ENCODE data around the gene RABGGTB. TPM values are rescaled to one million over a fixed set of nuclear protein-coding genes. Genes with fewer than 3 reads are reported as not detected.
"Not testable (repeated sequence)": the region's sequence is repeated elsewhere in the genome, so short reads cannot be mapped to it uniquely, and the experiment has no call there.

The RABGGTB gene
- total and polyA plus RNA-seq, 7 experiments from 2014 or later, result 10.1 to 140 (median 92.8) TPM

DNA sequence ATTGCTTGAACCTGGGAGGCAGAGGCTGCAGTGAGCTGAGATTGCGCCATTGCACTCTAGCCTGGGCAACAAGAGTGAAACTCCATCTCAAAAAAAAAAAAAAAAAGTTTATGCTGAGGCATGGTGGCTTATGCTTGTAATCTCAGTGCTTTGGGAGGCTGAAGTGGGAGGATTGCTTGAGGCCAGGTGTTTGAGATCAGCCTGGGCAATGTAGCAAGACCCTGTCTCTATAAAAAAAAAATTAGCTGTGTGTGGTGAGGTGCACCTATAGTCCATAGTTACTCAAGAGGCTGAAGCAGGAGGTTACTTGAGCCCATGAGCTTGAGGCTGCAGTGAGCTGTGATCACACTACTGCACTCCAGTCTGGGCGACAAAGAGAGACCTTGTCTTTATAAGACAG, 15.4 kb downstream of the RABGGTB start:
- H3K4me3 ChIP-seq (ENCODE audit: low read length); H3K27ac ChIP-seq (ENCODE audit: low read depth, low read length); H3K36me3 ChIP-seq (ENCODE audit: control insufficient read depth in 2 of 3, insufficient read depth in 3 of 3, low read length in 3 of 3); POLR2A ChIA-PET; H3K9me3 Mint-ChIP-seq; H3K4me1 ChIP-seq (ENCODE audit: control insufficient read depth in 2 of 2, insufficient read depth in 2 of 2, low read length in 2 of 2); intact Hi-C loops (cut with micrococcal nuclease); H3K27ac Mint-ChIP-seq; H3K27me3 ChIP-seq (ENCODE audit: control insufficient read depth in 2 of 2, insufficient read depth in 2 of 2, low read length in 2 of 2); ATAC-seq; CTCF ChIA-PET; H3K27me3 Mint-ChIP-seq; H3K4me3 Mint-ChIP-seq; DNase-seq; H3K9me3 ChIP-seq (ENCODE audit: control insufficient read depth in 2 of 3, low read length in 3 of 3): not testable (repeated sequence)
- Mint-ChIP-seq H3K4me1 (peaks cover 0 to 12% (median under 1%) of the 10 kb centered on the region in 7 donors), H3K36me3 (peaks cover 2 to 14% (median 12%) of the 10 kb centered on the region in 5 donors)

DNA sequence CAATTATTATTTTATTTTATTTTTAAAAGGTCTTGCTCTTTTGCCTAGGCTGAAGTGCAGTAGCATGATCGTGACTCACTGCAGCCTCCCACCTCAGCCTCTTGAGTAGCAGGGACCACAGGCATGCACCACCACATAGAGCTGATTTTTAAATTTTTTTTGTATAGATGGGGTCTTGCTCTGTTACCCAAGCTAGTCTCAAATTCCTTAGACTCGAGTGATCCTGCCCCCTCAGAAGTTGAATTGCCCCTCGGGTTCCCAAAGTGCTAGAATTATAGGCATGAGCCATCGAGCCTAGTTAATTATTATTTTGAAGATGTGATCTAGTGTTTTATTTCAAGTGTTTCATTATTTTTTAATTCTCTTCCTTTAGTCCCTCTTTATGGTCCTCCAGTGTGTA, 22.9 kb downstream of the RABGGTB start:
- POLR2A ChIA-PET, result no interaction called here
- no peak for ATAC-seq
- CTCF ChIA-PET, result no interaction called here
- DNase-seq, result no peak
- Histone ChIP-seq H3K9me3 (ENCODE audit: control insufficient read depth in 2 of 3, low read length in 3 of 3) (no peaks in the 10 kb centered on the region), H3K4me1 (ENCODE audit: control insufficient read depth in 2 of 2, insufficient read depth in 2 of 2, low read length in 2 of 2) (no peaks in the 10 kb centered on the region), H3K27ac (ENCODE audit: low read depth, low read length) (no peak overlapping the region), H3K36me3 (ENCODE audit: control insufficient read depth in 2 of 3, insufficient read depth in 3 of 3, low read length in 3 of 3) (no peaks in the 10 kb centered on the region), H3K4me3 (ENCODE audit: low read length) (no peak overlapping the region), H3K27me3 (ENCODE audit: control insufficient read depth in 2 of 2, insufficient read depth in 2 of 2, low read length in 2 of 2) (no peaks in the 10 kb centered on the region)
- Mint-ChIP-seq H3K4me1 (peaks cover 0 to 2% (median 0%) of the 10 kb centered on the region in 7 donors), H3K9me3 (no peaks in the 10 kb centered on the region), H3K4me3 (no peak overlapping the region), H3K27me3 (no peaks in the 10 kb centered on the region), H3K27ac (no peak overlapping the region), H3K36me3 (peaks cover 0 to 17% (median 0%) of the 10 kb centered on the region in 5 donors)
- intact Hi-C loops (cut with micrococcal nuclease), result no loop called here

DNA sequence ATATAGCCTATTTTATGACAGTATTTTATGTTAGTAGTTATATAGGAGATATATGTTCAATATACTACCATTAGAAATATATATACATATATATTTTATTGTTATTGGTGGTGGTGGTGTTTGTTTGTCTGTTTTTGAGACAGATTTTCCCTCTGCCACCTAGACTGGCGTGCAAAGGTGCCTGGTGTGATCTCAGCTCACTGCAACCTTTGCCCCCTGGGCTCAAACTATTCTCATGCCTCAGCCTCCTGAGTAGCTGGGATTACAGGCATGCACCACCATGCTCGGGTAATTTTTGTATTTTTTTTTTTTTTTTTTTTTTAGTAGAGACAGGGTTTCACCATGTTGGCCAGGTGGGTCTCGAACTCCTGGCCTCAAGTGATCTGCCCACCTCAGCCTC, 24.1 kb downstream of the RABGGTB start:
- CTCF ChIA-PET; H3K9me3 Mint-ChIP-seq; H3K27me3 ChIP-seq (ENCODE audit: control insufficient read depth in 2 of 2, insufficient read depth in 2 of 2, low read length in 2 of 2); H3K4me3 ChIP-seq (ENCODE audit: low read length); H3K4me1 ChIP-seq (ENCODE audit: control insufficient read depth in 2 of 2, insufficient read depth in 2 of 2, low read length in 2 of 2); H3K36me3 ChIP-seq (ENCODE audit: control insufficient read depth in 2 of 3, insufficient read depth in 3 of 3, low read length in 3 of 3); H3K9me3 ChIP-seq (ENCODE audit: control insufficient read depth in 2 of 3, low read length in 3 of 3); POLR2A ChIA-PET; H3K27ac ChIP-seq (ENCODE audit: low read depth, low read length); ATAC-seq; DNase-seq; H3K4me3 Mint-ChIP-seq; H3K27ac Mint-ChIP-seq; H3K4me1 Mint-ChIP-seq; H3K27me3 Mint-ChIP-seq; intact Hi-C loops (cut with micrococcal nuclease): not testable (repeated sequence)
- peaks cover 0 to 17% (median 0%) of the 10 kb centered on the region in 5 donors for H3K36me3 Mint-ChIP-seq

DNA sequence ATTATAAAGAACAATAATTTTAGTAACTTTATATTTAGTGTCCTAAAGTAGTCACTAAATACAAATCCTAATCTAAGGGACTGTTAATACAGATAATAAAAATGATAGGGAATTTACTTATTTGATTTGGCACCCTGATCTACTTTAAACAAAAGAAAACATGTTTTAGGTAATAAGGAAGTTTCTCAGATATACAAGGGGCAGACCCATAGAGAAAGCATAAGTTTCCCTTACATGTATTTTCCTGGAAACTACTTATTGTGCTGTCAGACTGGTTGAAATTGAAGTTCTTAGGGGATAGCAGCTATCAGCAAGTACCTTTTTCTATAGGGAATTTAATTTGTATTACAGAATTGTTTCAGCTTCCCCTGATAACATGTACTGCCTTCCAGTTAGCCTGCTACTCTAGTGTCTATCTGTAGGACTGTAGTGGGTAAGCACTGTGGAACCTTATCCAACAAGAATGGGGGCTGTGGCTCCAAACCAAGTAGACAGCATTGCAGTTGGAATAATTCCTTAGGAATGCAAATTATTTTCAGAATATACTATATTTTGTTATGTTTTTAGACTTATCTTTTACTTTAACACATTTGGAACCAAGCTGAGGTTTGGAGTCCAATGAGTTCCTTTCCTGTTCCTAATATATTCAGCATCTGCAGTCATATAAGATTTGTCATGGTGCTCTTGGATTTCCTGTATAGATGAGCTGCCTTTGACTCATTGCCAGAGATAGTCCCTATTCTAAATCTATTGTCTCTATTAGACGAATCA, 25.3 kb downstream of the RABGGTB start:
- Mint-ChIP-seq H3K27me3 (no peaks in the 10 kb centered on the region), H3K4me3 (no peak overlapping the region), H3K9me3 (no peaks in the 10 kb centered on the region), H3K4me1 (peaks cover 0 to 2% (median 0%) of the 10 kb centered on the region in 7 donors), H3K36me3 (peaks cover 0 to 17% (median 0%) of the 10 kb centered on the region in 5 donors), H3K27ac (no peak overlapping the region)
- Histone ChIP-seq H3K4me1 (ENCODE audit: control insufficient read depth in 2 of 2, insufficient read depth in 2 of 2, low read length in 2 of 2) (no peaks in the 10 kb centered on the region), H3K9me3 (ENCODE audit: control insufficient read depth in 2 of 3, low read length in 3 of 3) (no peaks in the 10 kb centered on the region), H3K4me3 (ENCODE audit: low read length) (no peak overlapping the region), H3K27ac (ENCODE audit: low read depth, low read length) (no peak overlapping the region), H3K36me3 (ENCODE audit: control insufficient read depth in 2 of 3, insufficient read depth in 3 of 3, low read length in 3 of 3) (no peaks in the 10 kb centered on the region), H3K27me3 (ENCODE audit: control insufficient read depth in 2 of 2, insufficient read depth in 2 of 2, low read length in 2 of 2) (no peaks in the 10 kb centered on the region)
- no peak for DNase-seq
- ChIA-PET CTCF (no interaction called here), POLR2A (no interaction called here)
- intact Hi-C loops (cut with micrococcal nuclease), result no loop called here
- no peak for ATAC-seq

DNA sequence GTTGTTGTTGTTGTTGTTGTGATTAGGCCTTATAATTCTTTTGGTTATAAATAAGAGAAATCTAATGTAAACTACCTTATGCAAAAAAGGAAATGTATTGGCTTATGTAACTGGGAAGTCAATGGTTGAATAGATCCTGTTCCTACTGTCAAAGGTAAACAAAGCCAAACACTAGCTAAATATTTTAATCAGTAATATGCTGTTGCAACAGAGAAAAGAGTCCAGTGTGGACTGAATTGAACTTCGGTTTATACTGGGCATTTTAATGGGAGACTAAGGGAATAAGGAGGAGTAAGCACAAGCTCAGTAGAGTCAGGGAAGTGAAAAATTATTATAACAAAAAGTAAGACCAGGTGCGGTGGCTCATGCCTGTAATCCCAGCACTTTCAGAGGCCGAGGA, 26.0 kb downstream of the RABGGTB start:
- ChIA-PET CTCF (no interaction called here), POLR2A (no interaction called here)
- DNase-seq (no peak), ATAC-seq (no peak)
- H3K27me3 ChIP-seq (ENCODE audit: control insufficient read depth in 2 of 2, insufficient read depth in 2 of 2, low read length in 2 of 2), result no peaks in the 10 kb centered on the region
- H3K36me3 ChIP-seq (ENCODE audit: control insufficient read depth in 2 of 3, insufficient read depth in 3 of 3, low read length in 3 of 3), result no peaks in the 10 kb centered on the region
- H3K4me3 ChIP-seq (ENCODE audit: low read length), result no peak overlapping the region
- H3K9me3 ChIP-seq (ENCODE audit: control insufficient read depth in 2 of 3, low read length in 3 of 3), result no peaks in the 10 kb centered on the region
- no peaks in the 10 kb centered on the region for H3K27me3 Mint-ChIP-seq
- no peaks in the 10 kb centered on the region for H3K9me3 Mint-ChIP-seq
- no peak overlapping the region for H3K27ac ChIP-seq (ENCODE audit: low read depth, low read length)
- no peak overlapping the region for H3K27ac Mint-ChIP-seq
- peaks cover 0 to 2% (median 0%) of the 10 kb centered on the region in 7 donors for H3K4me1 Mint-ChIP-seq
- H3K4me1 ChIP-seq (ENCODE audit: control insufficient read depth in 2 of 2, insufficient read depth in 2 of 2, low read length in 2 of 2), result no peaks in the 10 kb centered on the region
- intact Hi-C loops (cut with micrococcal nuclease), result no loop called here
- no peak overlapping the region for H3K4me3 Mint-ChIP-seq
- H3K36me3 Mint-ChIP-seq, result peaks cover 0 to 17% (median 0%) of the 10 kb centered on the region in 5 donors

DNA sequence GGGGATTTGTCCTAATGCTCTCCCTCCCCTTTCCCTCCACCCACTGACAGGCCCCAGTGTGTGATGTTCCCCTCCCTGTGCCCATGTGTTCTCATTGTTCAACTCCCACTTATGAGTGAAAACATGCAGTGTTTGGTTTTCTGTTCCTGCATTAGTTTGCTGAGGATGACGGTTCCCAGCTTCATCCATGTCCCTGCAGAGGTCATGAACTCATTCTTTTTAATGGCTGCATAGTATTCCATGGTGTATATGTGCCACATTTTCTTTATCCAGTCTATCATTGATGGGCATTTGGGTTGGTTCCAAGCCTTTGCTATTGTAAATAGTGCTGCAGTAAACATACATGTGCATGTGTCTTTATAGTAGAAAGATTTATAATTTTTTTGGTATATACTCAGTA, 37.5 kb downstream of the RABGGTB start:
- H3K4me3 ChIP-seq (ENCODE audit: low read length); H3K27ac Mint-ChIP-seq; H3K36me3 ChIP-seq (ENCODE audit: control insufficient read depth in 2 of 3, insufficient read depth in 3 of 3, low read length in 3 of 3); DNase-seq; H3K9me3 ChIP-seq (ENCODE audit: control insufficient read depth in 2 of 3, low read length in 3 of 3); H3K4me1 ChIP-seq (ENCODE audit: control insufficient read depth in 2 of 2, insufficient read depth in 2 of 2, low read length in 2 of 2); H3K27ac ChIP-seq (ENCODE audit: low read depth, low read length); intact Hi-C loops (cut with micrococcal nuclease); H3K27me3 ChIP-seq (ENCODE audit: control insufficient read depth in 2 of 2, insufficient read depth in 2 of 2, low read length in 2 of 2); ATAC-seq; H3K4me3 Mint-ChIP-seq; H3K4me1 Mint-ChIP-seq; CTCF ChIA-PET: not testable (repeated sequence)
- Mint-ChIP-seq H3K9me3 (peaks cover 6 to 44% (median 20%) of the 10 kb centered on the region in 11 donors), H3K27me3 (peaks cover 0 to 12% (median 9%) of the 10 kb centered on the region in 5 donors), H3K36me3 (peaks cover 0 to 68% (median 22%) of the 10 kb centered on the region in 5 donors)
- POLR2A ChIA-PET, result interaction anchor here (0.6 kb wide), 1 partner anchor 1870 kb away, joined by 4 read pairs; no protein-coding TSS in a partner anchor

DNA sequence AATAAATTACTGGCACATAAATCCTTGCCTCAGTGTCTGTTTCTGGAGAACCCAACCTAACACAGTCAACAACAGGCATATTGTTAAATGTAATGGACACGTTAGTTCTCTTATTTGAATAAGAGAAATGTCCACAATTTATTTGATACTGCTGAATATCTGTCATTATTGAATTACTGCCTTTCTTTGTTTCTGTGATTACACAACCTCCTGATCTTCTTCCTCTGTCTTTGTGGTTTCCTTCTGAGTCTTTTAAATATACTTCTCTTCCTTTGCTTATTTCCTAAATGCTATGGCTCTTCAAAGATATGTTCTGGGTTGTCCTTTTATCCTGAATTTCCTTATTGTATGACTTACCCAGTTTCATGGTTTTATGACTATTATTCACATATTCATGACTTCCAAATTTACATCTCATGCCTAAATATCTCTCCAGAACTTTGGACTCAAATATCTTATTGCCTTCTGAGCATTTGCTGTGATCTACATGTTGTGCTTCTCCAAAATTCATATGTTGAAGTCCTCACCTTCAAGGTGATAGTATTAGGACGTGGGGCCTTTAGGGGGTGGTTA, 50.6 kb downstream of the RABGGTB start:
- ATAC-seq, result no peak
- Mint-ChIP-seq H3K27ac (no peak overlapping the region), H3K36me3 (peaks cover 0 to 14% (median 0%) of the 10 kb centered on the region in 5 donors), H3K4me3 (no peak overlapping the region), H3K9me3 (peaks cover 10 to 52% (median 28%) of the 10 kb centered on the region in 11 donors), H3K27me3 (peaks cover 0 to 13% (median 0%) of the 10 kb centered on the region in 5 donors), H3K4me1 (no peaks in the 10 kb centered on the region)
- Histone ChIP-seq H3K36me3 (ENCODE audit: control insufficient read depth in 2 of 3, insufficient read depth in 3 of 3, low read length in 3 of 3) (no peaks in the 10 kb centered on the region), H3K4me3 (ENCODE audit: low read length) (no peak overlapping the region), H3K4me1 (ENCODE audit: control insufficient read depth in 2 of 2, insufficient read depth in 2 of 2, low read length in 2 of 2) (no peaks in the 10 kb centered on the region), H3K9me3 (ENCODE audit: control insufficient read depth in 2 of 3, low read length in 3 of 3) (peaks cover 0 to 5% (median 0%) of the 10 kb centered on the region in 3 experiments), H3K27ac (ENCODE audit: low read depth, low read length) (no peak overlapping the region), H3K27me3 (ENCODE audit: control insufficient read depth in 2 of 2, insufficient read depth in 2 of 2, low read length in 2 of 2) (no peaks in the 10 kb centered on the region)
- intact Hi-C loops (cut with micrococcal nuclease), result no loop called here
- ChIA-PET CTCF (no interaction called here), POLR2A (no interaction called here)
- DNase-seq, result no peak
